ENCODE results near the gene RNF214. TPM values are rescaled to one million over a fixed set of nuclear protein-coding genes. Genes with fewer than 3 reads are reported as not detected.
A peak's percentile ranks its signal among the peaks of the same experiment; 100 is the strongest.

RNF214 gene
- total RNA-seq, 1 donor from 2014 or later = 18.5 TPM

DNA sequence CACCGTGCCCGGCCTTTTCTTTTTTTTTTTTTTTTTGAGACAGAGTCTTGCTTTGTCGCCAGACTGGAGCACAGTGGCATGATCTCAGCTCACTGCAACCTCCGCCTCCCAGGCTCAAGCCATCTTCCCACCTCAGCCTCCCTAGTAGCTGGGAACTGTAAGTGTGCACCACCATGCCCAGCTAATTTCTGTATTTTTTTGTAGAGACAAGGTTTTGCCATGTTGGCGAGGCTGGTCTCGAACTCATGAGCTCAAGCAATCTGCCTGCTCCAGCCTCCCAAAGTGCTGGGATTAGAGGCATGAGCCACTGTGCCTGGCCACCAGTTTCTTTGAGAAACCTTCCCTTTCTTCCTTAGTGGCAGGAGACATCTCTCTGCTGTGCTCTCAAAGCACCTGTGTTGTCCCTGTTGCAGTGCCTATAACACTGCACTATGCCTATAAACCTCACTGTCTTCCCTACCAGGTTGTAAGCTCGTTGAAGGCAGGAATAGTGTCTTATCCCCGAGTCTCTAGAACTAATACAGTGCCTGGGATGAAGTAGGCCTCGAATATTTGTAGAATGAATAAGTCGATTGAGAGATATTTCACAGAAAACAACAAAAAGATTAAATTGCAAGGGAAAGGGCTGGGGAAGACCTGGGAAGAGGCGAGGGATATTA lies 19.6 kb upstream of the RNF214 start:
- H3K9me3 Mint-ChIP-seq = no peaks in the 10 kb centered on the region
- intact Hi-C loops (cut with micrococcal nuclease) = no loop called here
- H3K36me3 Mint-ChIP-seq (ENCODE audit: low read depth) = peaks cover 37% of the 10 kb centered on the region
- no peak overlapping the region for H3K27ac Mint-ChIP-seq
- peaks cover 13% of the 10 kb centered on the region for H3K4me1 Mint-ChIP-seq (ENCODE audit: low read depth)
- no peak overlapping the region for H3K4me3 Mint-ChIP-seq
- no peak for DNase-seq (ENCODE audit: low spot score)
- H3K27me3 Mint-ChIP-seq (ENCODE audit: insufficient read depth) = no peaks in the 10 kb centered on the region

GRCh38 chr11:117214404-117215110 lies 17.9 kb upstream of the RNF214 start:
- no peaks in the 10 kb centered on the region for H3K9me3 Mint-ChIP-seq
- no peaks in the 10 kb centered on the region for H3K27me3 Mint-ChIP-seq (ENCODE audit: insufficient read depth)
- intact Hi-C loops (cut with micrococcal nuclease) = no loop called here
- no peak overlapping the region for H3K4me3 Mint-ChIP-seq
- H3K27ac Mint-ChIP-seq = peak overlapping the region; percentile 59
- H3K36me3 Mint-ChIP-seq (ENCODE audit: low read depth) = peaks cover 52% of the 10 kb centered on the region
- no peak for DNase-seq (ENCODE audit: low spot score)
- peaks cover 16% of the 10 kb centered on the region for H3K4me1 Mint-ChIP-seq (ENCODE audit: low read depth)

GRCh38 chr11:117217141-117218084 lies 15.1 kb upstream of the RNF214 start:
- Mint-ChIP-seq H3K4me3 (no peak overlapping the region), H3K9me3 (no peaks in the 10 kb centered on the region), H3K4me1 (ENCODE audit: low read depth) (peaks cover 16% of the 10 kb centered on the region), H3K27me3 (ENCODE audit: insufficient read depth) (no peaks in the 10 kb centered on the region), H3K36me3 (ENCODE audit: low read depth) (peaks cover 55% of the 10 kb centered on the region), H3K27ac (peak overlapping the region; percentile 53)
- DNase-seq (ENCODE audit: low spot score) = no peak
- intact Hi-C loops (cut with micrococcal nuclease) = no loop called here

- H3K4me1 Mint-ChIP-seq (ENCODE audit: low read depth) = peaks cover 16% of the 10 kb centered on the region
- intact Hi-C loops (cut with micrococcal nuclease) = no loop called here
- peaks cover 56% of the 10 kb centered on the region for H3K36me3 Mint-ChIP-seq (ENCODE audit: low read depth)
- no peaks in the 10 kb centered on the region for H3K27me3 Mint-ChIP-seq (ENCODE audit: insufficient read depth)
- no peak overlapping the region for H3K4me3 Mint-ChIP-seq
- H3K9me3 Mint-ChIP-seq = no peaks in the 10 kb centered on the region
- no peak for DNase-seq (ENCODE audit: low spot score)
- peak overlapping the region; percentile 7 for H3K27ac Mint-ChIP-seq
Observed at GRCh38 chr11:117218133-117218915, 14.1 kb upstream of the RNF214 start.

- Mint-ChIP-seq H3K27ac (no peak overlapping the region), H3K4me3 (no peak overlapping the region), H3K9me3 (no peaks in the 10 kb centered on the region), H3K4me1 (ENCODE audit: low read depth) (peaks cover 16% of the 10 kb centered on the region), H3K27me3 (ENCODE audit: insufficient read depth) (no peaks in the 10 kb centered on the region), H3K36me3 (ENCODE audit: low read depth) (peaks cover 58% of the 10 kb centered on the region)
- intact Hi-C loops (cut with micrococcal nuclease) = no loop called here
- no peak for DNase-seq (ENCODE audit: low spot score)
Observed at GRCh38 chr11:117219001-117219400, 13.5 kb upstream of the RNF214 start.

DNA sequence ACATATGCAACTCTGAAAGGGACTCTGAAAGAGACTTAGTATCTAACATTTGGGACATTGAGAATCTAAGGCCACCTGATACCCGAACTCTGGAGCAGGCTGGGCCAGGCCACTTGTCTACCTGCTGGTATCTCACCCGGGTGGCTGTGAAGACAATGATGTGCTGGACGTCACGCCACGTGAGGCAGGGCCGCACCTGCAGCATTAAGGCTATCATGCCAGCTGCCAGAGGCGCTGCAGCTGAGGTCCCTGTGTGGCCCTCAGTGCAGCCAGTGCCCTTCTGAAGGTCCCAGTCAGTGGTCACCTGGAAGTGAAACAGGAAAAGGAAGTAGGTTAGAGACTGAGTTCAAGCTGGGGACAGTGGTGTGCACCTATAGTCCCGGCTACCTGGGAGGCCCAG lies 13.0 kb upstream of the RNF214 start:
- Mint-ChIP-seq H3K36me3 (ENCODE audit: low read depth) (peaks cover 59% of the 10 kb centered on the region), H3K27ac (no peak overlapping the region), H3K4me3 (no peak overlapping the region), H3K4me1 (ENCODE audit: low read depth) (peaks cover 16% of the 10 kb centered on the region), H3K27me3 (ENCODE audit: insufficient read depth) (no peaks in the 10 kb centered on the region), H3K9me3 (no peaks in the 10 kb centered on the region)
- intact Hi-C loops (cut with micrococcal nuclease) = no loop called here
- no peak for DNase-seq (ENCODE audit: low spot score)

DNA sequence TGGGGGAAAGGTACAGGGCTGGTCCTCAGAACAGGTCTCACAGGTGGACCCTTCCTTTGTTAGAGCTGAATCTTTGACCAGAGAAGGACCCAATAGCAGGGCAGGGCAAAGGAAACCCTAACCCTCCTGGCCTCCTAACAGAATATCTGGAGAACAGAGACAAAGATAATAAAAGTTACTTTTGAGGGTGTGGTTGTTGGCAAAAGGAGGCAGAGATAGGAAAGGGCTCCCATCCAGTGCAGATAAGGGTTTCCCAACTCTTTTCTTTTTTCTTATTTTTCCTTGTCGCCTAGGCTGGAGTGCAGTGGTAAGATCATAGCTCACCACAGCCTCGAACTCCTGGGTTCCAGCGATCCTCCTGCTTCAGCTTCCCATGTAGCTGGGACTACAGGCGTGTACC lies 12.5 kb upstream of the RNF214 start:
- Mint-ChIP-seq H3K9me3 (no peaks in the 10 kb centered on the region), H3K36me3 (ENCODE audit: low read depth) (peaks cover 60% of the 10 kb centered on the region), H3K4me1 (ENCODE audit: low read depth) (peaks cover 16% of the 10 kb centered on the region), H3K27ac (no peak overlapping the region), H3K4me3 (no peak overlapping the region), H3K27me3 (ENCODE audit: insufficient read depth) (no peaks in the 10 kb centered on the region)
- no peak for DNase-seq (ENCODE audit: low spot score)
- intact Hi-C loops (cut with micrococcal nuclease) = no loop called here

GRCh38 chr11:117220568-117220967 lies 11.9 kb upstream of the RNF214 start:
- Mint-ChIP-seq H3K36me3 (ENCODE audit: low read depth) (peaks cover 64% of the 10 kb centered on the region), H3K27ac (no peak overlapping the region), H3K4me1 (ENCODE audit: low read depth) (peaks cover 16% of the 10 kb centered on the region), H3K9me3 (no peaks in the 10 kb centered on the region), H3K4me3 (no peak overlapping the region), H3K27me3 (ENCODE audit: insufficient read depth) (no peaks in the 10 kb centered on the region)
- DNase-seq (ENCODE audit: low spot score) = no peak
- intact Hi-C loops (cut with micrococcal nuclease) = no loop called here

DNA sequence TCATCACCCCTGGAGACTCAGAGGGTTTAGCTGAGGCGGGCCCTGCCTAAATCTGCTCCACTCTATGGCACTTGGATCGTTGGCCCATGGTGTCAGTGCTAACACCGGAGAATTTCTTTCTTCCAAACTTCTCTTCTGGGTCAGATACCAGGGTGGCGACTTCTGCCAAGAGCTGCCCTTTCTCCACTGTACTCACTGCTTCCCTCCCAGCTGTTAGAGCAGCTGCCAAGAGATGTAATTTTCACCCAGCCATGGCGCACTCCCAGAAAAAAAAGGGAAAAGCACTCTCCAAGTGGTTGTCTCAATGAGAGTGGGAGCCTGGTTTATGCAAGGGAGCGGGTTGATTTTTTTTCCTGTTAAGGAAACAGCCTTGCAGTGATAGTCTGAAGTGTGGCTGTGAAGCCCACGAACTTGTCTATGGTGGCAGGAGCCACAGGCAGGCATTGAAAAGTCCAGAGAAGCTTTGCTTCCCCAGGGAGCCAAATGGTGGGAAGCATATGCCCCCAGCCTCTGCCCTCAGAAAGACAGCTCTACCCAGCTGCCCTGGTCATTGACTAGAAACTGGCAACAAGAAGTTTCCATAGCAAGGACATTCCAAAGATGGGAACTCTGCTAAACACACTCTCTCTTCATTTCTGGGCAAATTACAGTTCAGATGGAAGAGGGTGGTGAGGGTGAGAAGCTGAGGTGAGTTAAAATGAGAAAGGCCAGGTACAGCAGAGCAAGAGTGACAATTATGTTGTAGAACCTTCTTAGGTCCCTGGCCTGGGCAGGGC lies 11.3 kb upstream of the RNF214 start:
- peaks cover 65% of the 10 kb centered on the region for H3K36me3 Mint-ChIP-seq (ENCODE audit: low read depth)
- intact Hi-C loops (cut with micrococcal nuclease) = no loop called here
- H3K27ac Mint-ChIP-seq = no peak overlapping the region
- H3K9me3 Mint-ChIP-seq = no peaks in the 10 kb centered on the region
- DNase-seq (ENCODE audit: low spot score) = no peak
- H3K4me1 Mint-ChIP-seq (ENCODE audit: low read depth) = peaks cover 17% of the 10 kb centered on the region
- H3K27me3 Mint-ChIP-seq (ENCODE audit: insufficient read depth) = no peaks in the 10 kb centered on the region
- H3K4me3 Mint-ChIP-seq = no peak overlapping the region

- intact Hi-C loops (cut with micrococcal nuclease) = no loop called here
- H3K36me3 Mint-ChIP-seq (ENCODE audit: low read depth) = peaks cover 72% of the 10 kb centered on the region
- no peak overlapping the region for H3K27ac Mint-ChIP-seq
- DNase-seq (ENCODE audit: low spot score) = no peak
- H3K4me3 Mint-ChIP-seq = no peak overlapping the region
- H3K4me1 Mint-ChIP-seq (ENCODE audit: low read depth) = peaks cover 19% of the 10 kb centered on the region
- H3K9me3 Mint-ChIP-seq = no peaks in the 10 kb centered on the region
- H3K27me3 Mint-ChIP-seq (ENCODE audit: insufficient read depth) = no peaks in the 10 kb centered on the region
Observed at GRCh38 chr11:117221775-117222517, 10.5 kb upstream of the RNF214 start.

DNA sequence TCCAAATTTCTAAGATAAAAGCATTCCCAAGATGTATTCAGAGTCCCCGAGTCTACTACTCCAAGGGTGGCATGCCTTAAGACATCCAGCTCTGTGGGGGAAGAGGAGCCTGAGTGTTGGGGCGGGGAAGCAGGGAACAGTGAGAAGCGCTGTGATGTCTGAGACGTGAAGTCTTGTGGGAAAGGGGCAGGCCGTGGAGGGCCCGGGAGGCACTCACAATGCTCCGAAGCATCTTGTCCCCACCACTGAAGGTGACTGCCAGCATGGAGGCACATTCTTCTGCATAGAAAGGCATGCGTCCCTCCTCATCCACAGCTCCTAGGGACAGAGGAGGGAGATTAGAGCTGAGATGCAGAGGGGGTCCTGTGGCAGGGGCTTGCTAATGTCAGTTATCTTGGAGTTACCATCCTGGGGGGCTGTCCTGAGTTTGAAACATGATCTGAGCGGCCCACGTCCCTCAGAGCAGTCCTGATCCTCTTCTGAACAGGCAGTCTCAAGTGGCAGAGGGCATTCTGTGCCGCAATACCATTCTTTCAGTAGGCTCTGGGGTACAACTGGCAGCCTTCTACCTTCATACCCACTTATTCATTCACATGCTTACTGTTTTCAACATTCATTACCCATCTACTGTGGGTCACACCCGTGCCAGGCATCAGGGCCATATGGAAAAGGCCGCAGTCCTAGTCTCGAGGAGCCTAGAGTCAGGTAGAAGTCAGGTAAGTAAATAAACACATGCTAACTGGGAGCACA lies 9.3 kb upstream of the RNF214 start:
- Mint-ChIP-seq H3K27me3 (ENCODE audit: insufficient read depth) (no peaks in the 10 kb centered on the region), H3K36me3 (ENCODE audit: low read depth) (peaks cover 67% of the 10 kb centered on the region), H3K4me3 (no peak overlapping the region), H3K4me1 (ENCODE audit: low read depth) (peaks cover 9% of the 10 kb centered on the region), H3K9me3 (no peaks in the 10 kb centered on the region), H3K27ac (no peak overlapping the region)
- intact Hi-C loops (cut with micrococcal nuclease) = no loop called here
- DNase-seq (ENCODE audit: low spot score) = no peak

Measured in activated T-helper 1 cell treated with anti-CD3 and anti-CD28 coated beads, Interleukin-12 subunit alpha, Interleukin-12 subunit beta, Interleukin-2, Interleukin-4 antibody, amounts not matched to agents 30 ng/mL and 10 ng/mL and 1 ng/mL, durations not matched to agents 14 hours and 24 hours and 36 hours (primary cell).